Activated CD4-positive, alpha-beta T cell treated with anti-CD3 and anti-CD28 coated beads for 36 hours (primary cell): ENCODE results near the gene SORCS1. TPM values are rescaled to one million over a fixed set of nuclear protein-coding genes. Genes with fewer than 3 reads are reported as not detected.

Experiments
- ATAC-seq: fragments of 200-7000 bp; cut with Tn5 transposase; one replicate; pipeline ENCODE4 v1.10.0; 2021; ENCODE audit warnings: mild to moderate bottlenecking, moderate library complexity
- CTCF ChIA-PET: fragments of 350-600 bp; sonication (Branson Sonifier 250); formaldehyde crosslinking; loops from one replicate; lab custom pipeline; 2021; ENCODE audit warnings: antibody characterized with exemption; lab: Charles Lee
- POLR2A ChIA-PET: fragments of 350-600 bp; sonication (Branson Sonifier 250); formaldehyde crosslinking; loops from one replicate; lab custom pipeline; 2021; ENCODE audit warnings: antibody characterized with exemption, inconsistent platforms; lab: Charles Lee
- DNase-seq: peaks from one replicate; pipeline ENCODE4 v3.0.0-alpha.2; 2020
- H3K27ac Mint-ChIP-seq: one replicate; pipeline ENCODE4 v1.8.0; 2021; ENCODE audit warnings: mixed read lengths
- H3K27me3 Mint-ChIP-seq: one replicate; pipeline ENCODE4 v1.8.0; 2021; ENCODE audit warnings: mixed read lengths
- H3K36me3 Mint-ChIP-seq: one replicate; pipeline ENCODE4 v1.8.0; 2021; ENCODE audit warnings: low read depth, mixed read lengths
- H3K4me1 Mint-ChIP-seq: one replicate; pipeline ENCODE4 v1.8.0; 2021; ENCODE audit warnings: mixed read lengths
- H3K4me3 Mint-ChIP-seq: one replicate; pipeline ENCODE4 v1.8.0; 2021; ENCODE audit warnings: mild to moderate bottlenecking, moderate library complexity, mixed read lengths
- H3K9me3 Mint-ChIP-seq: one replicate; pipeline ENCODE4 v1.8.0; 2021; ENCODE audit warnings: low read depth, mixed read lengths
- intact Hi-C, 2 experiments: fragments of 100-400 bp; cut with DNase I in 1 of 2; cut with micrococcal nuclease in 1 of 2; formaldehyde crosslinking; loops; one replicate each; pipeline versions ENCODE4 v1.14.2 to v1.15.1; 2022 to 2024; cut with DNase I, micrococcal nuclease
- total RNA-seq, 2 experiments: library from RNA; stranded (reverse); gene quantifications; one replicate each; pipeline ENCODE4 v1.2.3, GENCODE V29; 2021

Gene SORCS1
- total RNA-seq, 2 experiments from 2014 or later: not detected

GRCh38 chr10:106592396-106592795 lies 572.1 kb downstream of the SORCS1 start:
- H3K27me3 Mint-ChIP-seq: no peaks in the 10 kb centered on the region
- POLR2A ChIA-PET: no interaction called here

DNA sequence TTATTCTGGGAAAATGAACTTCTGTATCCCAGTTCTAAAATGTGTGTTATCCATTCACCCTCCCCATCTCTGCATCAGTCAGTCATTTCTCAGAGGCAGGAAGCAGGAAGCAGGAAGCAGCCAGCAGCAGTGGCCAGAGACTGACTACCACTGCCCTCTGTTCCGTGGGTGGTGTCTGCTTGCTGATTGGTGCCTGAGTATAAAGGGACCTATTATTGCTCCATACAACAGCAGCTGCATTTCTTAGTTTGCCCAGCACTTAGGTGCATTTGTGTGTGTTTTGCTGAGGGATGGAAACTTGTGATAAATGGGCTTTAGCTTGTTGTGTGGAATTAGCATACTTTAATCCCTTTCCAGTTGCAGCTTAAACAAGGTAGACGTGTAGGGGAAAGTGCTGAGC lies 582.2 kb downstream of the SORCS1 start:
- no peaks in the 10 kb centered on the region for H3K4me1 Mint-ChIP-seq
- ChIA-PET POLR2A (no interaction called here), CTCF (no interaction called here)
- peaks cover 3% of the 10 kb centered on the region for H3K9me3 Mint-ChIP-seq
- H3K27me3 Mint-ChIP-seq: no peaks in the 10 kb centered on the region
- no peak overlapping the region for H3K27ac Mint-ChIP-seq
- no peaks in the 10 kb centered on the region for H3K36me3 Mint-ChIP-seq
- DNase-seq (no peak), ATAC-seq (no peak)
- H3K4me3 Mint-ChIP-seq: no peak overlapping the region
- intact Hi-C loops: no loop called here

More at GRCh38 chr10:106592396-106592795, 572.1 kb downstream of the SORCS1 start:
- Mint-ChIP-seq H3K9me3 (peaks cover 2% of the 10 kb centered on the region), H3K4me3 (no peak overlapping the region), H3K27ac (no peak overlapping the region), H3K4me1 (no peaks in the 10 kb centered on the region), H3K36me3 (no peaks in the 10 kb centered on the region)
- intact Hi-C loops: no loop called here
- ATAC-seq (no peak), DNase-seq (no peak)
- CTCF ChIA-PET: no interaction called here

DNA sequence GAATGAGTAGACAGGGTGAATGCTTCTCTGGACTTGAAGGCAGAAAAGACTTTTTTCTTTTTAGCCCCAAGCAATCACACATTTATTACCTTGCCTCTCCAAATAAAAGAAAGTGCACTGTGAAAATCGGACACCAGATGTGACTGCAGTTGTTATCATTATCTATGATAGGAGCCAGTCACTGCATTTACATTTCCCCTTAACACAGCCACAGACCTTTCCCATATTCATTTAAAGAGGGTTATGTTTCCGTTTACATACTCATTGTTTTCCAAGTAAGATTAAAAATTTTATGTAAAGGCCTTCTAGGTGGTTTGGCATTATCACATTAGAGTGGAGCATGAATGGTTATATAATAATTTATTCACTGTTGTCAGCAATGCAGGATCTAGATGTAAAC lies 586.8 kb downstream of the SORCS1 start:
- DNase-seq (no peak), ATAC-seq (no peak)
- CTCF ChIA-PET: no interaction called here
- intact Hi-C loops: no loop called here
- H3K27me3 Mint-ChIP-seq: no peaks in the 10 kb centered on the region
- POLR2A ChIA-PET: no interaction called here
- no peak overlapping the region for H3K4me3 Mint-ChIP-seq
- no peaks in the 10 kb centered on the region for H3K4me1 Mint-ChIP-seq
- no peaks in the 10 kb centered on the region for H3K36me3 Mint-ChIP-seq
- H3K9me3 Mint-ChIP-seq: no peaks in the 10 kb centered on the region
- no peak overlapping the region for H3K27ac Mint-ChIP-seq

DNA sequence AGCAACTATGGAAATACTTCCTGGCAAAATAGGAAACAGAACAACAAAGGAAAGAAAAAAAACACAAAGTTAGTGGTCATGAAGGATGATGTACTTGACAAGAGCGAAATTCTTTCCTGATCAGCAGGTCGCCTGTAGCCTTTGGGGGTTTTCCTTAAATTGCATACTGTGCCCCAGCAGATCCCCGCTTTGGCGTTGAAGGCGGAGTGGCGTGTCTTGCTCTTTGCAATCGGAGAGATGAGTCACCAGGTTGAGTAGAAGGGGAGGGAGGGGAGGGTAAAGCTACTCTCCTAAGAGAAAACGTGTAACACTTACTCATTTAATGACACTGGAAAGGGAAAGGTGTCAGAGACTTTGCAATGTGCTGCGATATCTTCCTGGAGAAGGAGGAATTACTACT lies 587.2 kb downstream of the SORCS1 start:
- intact Hi-C loops: no loop called here
- H3K9me3 Mint-ChIP-seq: no peaks in the 10 kb centered on the region
- H3K4me3 Mint-ChIP-seq: no peak overlapping the region
- H3K36me3 Mint-ChIP-seq: no peaks in the 10 kb centered on the region
- ATAC-seq: no peak
- H3K27ac Mint-ChIP-seq: no peak overlapping the region
- CTCF ChIA-PET: no interaction called here
- no peaks in the 10 kb centered on the region for H3K27me3 Mint-ChIP-seq
- POLR2A ChIA-PET: no interaction called here
- DNase-seq: no peak
- no peaks in the 10 kb centered on the region for H3K4me1 Mint-ChIP-seq

GRCh38 chr10:106576534-106576933 lies 588.0 kb downstream of the SORCS1 start:
- Mint-ChIP-seq H3K9me3 (no peaks in the 10 kb centered on the region), H3K4me3 (no peak overlapping the region), H3K36me3 (no peaks in the 10 kb centered on the region), H3K27ac (no peak overlapping the region), H3K27me3 (no peaks in the 10 kb centered on the region), H3K4me1 (no peaks in the 10 kb centered on the region)
- ATAC-seq (no peak), DNase-seq (no peak)
- intact Hi-C loops: no loop called here
- ChIA-PET POLR2A (no interaction called here), CTCF (no interaction called here)

DNA sequence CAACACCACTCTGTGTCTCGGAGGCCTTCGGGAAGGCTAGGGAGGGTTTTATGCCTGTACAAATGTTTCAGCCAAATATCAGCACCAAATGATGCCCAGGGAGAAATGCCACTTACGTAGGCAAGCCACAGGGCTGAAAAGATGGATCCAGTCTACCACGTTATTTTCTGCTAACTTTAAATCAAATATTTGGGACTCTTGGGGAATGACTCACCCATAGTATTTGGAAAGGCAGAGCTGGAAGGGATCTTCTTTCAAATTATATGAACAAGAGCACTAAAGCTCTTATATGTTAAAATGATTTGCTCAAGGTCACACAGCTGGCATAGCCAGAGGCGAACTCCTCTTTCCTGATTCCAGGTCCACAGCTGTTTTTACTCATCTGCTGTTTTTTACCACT lies 591.4 kb downstream of the SORCS1 start:
- Mint-ChIP-seq H3K36me3 (no peaks in the 10 kb centered on the region), H3K9me3 (no peaks in the 10 kb centered on the region), H3K4me1 (no peaks in the 10 kb centered on the region), H3K4me3 (no peak overlapping the region), H3K27me3 (no peaks in the 10 kb centered on the region), H3K27ac (no peak overlapping the region)
- ChIA-PET CTCF (no interaction called here), POLR2A (no interaction called here)
- intact Hi-C loops: loop anchor here in 1 of 2 experiments (5.0 kb wide), 1 partner anchor 621 kb away; no protein-coding TSS in a partner anchor
- ATAC-seq (no peak), DNase-seq (no peak)

DNA sequence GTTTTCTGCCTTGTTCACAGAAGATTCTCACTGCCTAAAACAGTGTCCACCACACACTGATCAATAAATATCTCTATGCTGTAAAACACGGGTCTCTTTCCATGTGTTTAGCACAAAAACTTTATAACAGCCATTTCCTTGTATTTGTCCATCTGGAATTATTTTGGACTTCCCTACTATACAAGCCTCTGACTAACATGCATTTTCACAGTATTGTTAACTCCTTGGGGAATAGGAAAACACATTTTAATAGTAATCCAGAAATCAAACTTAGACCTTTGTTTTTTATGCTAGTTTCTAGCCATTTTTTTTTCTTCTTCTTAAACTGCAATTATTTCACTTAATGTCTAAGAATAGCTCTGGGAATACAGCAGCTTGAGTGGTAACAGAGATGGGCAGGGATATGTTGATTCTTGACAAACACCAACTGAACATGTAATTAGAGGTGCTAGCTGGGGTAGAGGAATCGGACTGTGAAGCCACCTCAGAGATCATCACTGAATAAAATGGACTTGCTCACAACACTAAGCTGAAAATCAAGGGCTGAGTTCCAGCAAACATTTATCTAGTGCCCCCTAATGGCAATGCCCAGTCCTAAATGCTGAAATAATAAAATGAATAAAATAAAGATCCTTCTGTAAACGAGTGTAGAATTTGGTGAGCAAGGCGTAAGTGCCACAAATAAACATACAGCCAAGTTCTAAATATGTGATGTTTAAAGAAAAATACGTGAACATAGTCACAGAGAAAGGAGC lies 593.1 kb downstream of the SORCS1 start:
- no peaks in the 10 kb centered on the region for H3K9me3 Mint-ChIP-seq

GRCh38 chr10:106570268-106570667 lies 594.2 kb downstream of the SORCS1 start:
- no peak overlapping the region for H3K4me3 Mint-ChIP-seq
- H3K36me3 Mint-ChIP-seq: no peaks in the 10 kb centered on the region
- ATAC-seq (no peak), DNase-seq (no peak)
- H3K27ac Mint-ChIP-seq: no peak overlapping the region
- no peaks in the 10 kb centered on the region for H3K9me3 Mint-ChIP-seq
- no peaks in the 10 kb centered on the region for H3K4me1 Mint-ChIP-seq
- H3K27me3 Mint-ChIP-seq: no peaks in the 10 kb centered on the region
- ChIA-PET CTCF (no interaction called here), POLR2A (no interaction called here)
- intact Hi-C loops: loop anchor here in 1 of 2 experiments (5.0 kb wide), 1 partner anchor 618 kb away; no protein-coding TSS in a partner anchor

More for the DNA sequence above, 593.1 kb downstream of the SORCS1 start:
- ChIA-PET CTCF (no interaction called here), POLR2A (no interaction called here)
- H3K4me3 Mint-ChIP-seq: no peak overlapping the region
- no peak overlapping the region for H3K27ac Mint-ChIP-seq
- H3K27me3 Mint-ChIP-seq: no peaks in the 10 kb centered on the region
- intact Hi-C loops: loop anchor here in 1 of 2 experiments (5.0 kb wide), 1 partner anchor 619 kb away; no protein-coding TSS in a partner anchor
- no peaks in the 10 kb centered on the region for H3K4me1 Mint-ChIP-seq
- ATAC-seq (no peak), DNase-seq (no peak)
- H3K36me3 Mint-ChIP-seq: no peaks in the 10 kb centered on the region

DNA sequence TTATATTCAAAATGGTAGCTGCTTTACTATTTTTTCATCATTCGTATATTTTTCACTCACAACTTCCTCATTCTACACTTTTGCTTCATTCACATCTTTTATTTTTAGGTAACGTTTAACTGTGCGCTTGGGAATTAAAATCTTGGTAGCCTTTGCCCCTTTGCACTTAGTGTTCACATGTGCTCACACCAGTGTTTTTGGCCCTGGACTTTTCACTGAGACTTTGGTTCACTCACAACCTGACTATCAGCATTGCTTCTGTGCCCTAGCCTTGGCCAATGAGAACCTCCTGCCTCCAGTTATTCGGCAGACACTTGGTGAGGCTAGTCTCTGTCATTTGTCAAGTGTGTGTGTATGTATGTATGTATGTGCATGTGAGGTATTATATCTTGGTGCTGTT lies 596.9 kb downstream of the SORCS1 start:
- H3K27me3 Mint-ChIP-seq: no peaks in the 10 kb centered on the region
- no peak overlapping the region for H3K27ac Mint-ChIP-seq
- no peak for ATAC-seq
- DNase-seq: no peak
- ChIA-PET POLR2A (no interaction called here), CTCF (no interaction called here)
- intact Hi-C loops: no loop called here
- H3K4me3 Mint-ChIP-seq: no peak overlapping the region
- no peaks in the 10 kb centered on the region for H3K9me3 Mint-ChIP-seq
- H3K36me3 Mint-ChIP-seq: no peaks in the 10 kb centered on the region
- no peaks in the 10 kb centered on the region for H3K4me1 Mint-ChIP-seq

GRCh38 chr10:106566873-106567272 lies 597.6 kb downstream of the SORCS1 start:
- Mint-ChIP-seq H3K36me3 (no peaks in the 10 kb centered on the region), H3K4me3 (no peak overlapping the region), H3K27me3 (no peaks in the 10 kb centered on the region), H3K27ac (no peak overlapping the region), H3K4me1 (no peaks in the 10 kb centered on the region), H3K9me3 (no peaks in the 10 kb centered on the region)
- DNase-seq (no peak), ATAC-seq (no peak)
- CTCF ChIA-PET: no interaction called here
- POLR2A ChIA-PET: no interaction called here
- intact Hi-C loops: no loop called here

DNA sequence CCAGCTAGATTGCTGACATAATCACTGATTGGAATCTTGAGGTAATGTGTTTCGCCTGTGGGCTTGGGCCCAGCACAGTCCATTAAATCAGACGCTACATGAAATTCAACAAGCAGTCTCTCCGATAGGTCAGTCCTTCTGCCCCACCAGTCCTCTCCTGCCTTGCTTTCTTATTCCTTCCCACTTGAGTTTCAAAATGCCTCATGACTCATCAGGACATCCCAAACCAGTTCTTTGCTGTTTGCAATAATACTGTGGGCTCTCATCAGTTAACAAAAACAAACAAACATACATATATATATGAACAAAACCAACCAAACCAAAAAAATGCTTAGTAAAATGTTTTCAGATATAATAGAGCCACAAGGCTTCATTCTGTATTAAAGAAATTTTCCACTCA lies 599.0 kb downstream of the SORCS1 start:
- intact Hi-C loops: no loop called here
- H3K4me3 Mint-ChIP-seq: no peak overlapping the region
- ChIA-PET POLR2A (no interaction called here), CTCF (no interaction called here)
- H3K36me3 Mint-ChIP-seq: no peaks in the 10 kb centered on the region
- H3K27ac Mint-ChIP-seq: no peak overlapping the region
- ATAC-seq (no peak), DNase-seq (no peak)
- no peaks in the 10 kb centered on the region for H3K4me1 Mint-ChIP-seq
- no peaks in the 10 kb centered on the region for H3K27me3 Mint-ChIP-seq
- no peaks in the 10 kb centered on the region for H3K9me3 Mint-ChIP-seq

DNA sequence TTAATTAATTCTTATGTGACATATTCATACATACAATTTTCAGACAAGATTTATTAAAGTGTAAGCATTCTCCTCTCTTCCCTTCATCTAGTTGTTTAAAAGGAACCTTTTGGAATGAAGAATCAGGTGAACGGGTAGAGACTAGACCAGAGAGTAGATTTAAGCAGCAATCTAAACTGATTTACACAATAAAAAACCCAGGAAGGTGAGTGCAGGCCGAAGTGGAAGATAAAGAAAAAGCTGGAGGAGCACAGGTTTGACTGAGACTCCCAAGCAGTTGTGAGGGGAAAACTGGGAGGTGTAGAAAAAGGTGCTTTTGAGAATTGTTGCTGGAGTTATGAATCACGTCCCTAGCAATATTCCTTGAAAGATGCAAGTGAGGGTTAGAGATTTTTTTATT lies 601.1 kb downstream of the SORCS1 start:
- Mint-ChIP-seq H3K9me3 (no peaks in the 10 kb centered on the region), H3K27ac (no peak overlapping the region), H3K4me3 (no peak overlapping the region), H3K27me3 (no peaks in the 10 kb centered on the region), H3K36me3 (no peaks in the 10 kb centered on the region), H3K4me1 (no peaks in the 10 kb centered on the region)
- CTCF ChIA-PET: interaction anchor here (0.6 kb wide), 1 partner anchor 1702 kb away, joined by 3 read pairs; no protein-coding TSS in a partner anchor
- DNase-seq (no peak), ATAC-seq (no peak)
- intact Hi-C loops: no loop called here
- POLR2A ChIA-PET: no interaction called here
